Keratinocyte (primary cell): Measurements from ENCODE around the gene TSHZ2. TPM values are rescaled to one million over a fixed set of nuclear protein-coding genes. Genes with fewer than 3 reads are reported as not detected.

Experiments
- DNase-seq: peaks from one replicate; pipeline ENCODE4 v3.0.0-alpha.2; 2011; ENCODE audit warnings: low read depth, missing footprints, low spot score
- FAIRE-seq: peaks from 2 replicates; lab custom pipeline; 2011; peaks lifted over from hg19 to GRCh38; lab: Jason Lieb, UNC
- H2AFZ ChIP-seq: 2 replicates; pipeline ENCODE4 v1.6.0; 2012; ENCODE audit warnings: low read length, control low read depth, inconsistent platforms; ENCODE audit not compliant: control insufficient read depth
- H3K27ac ChIP-seq: 2 replicates; pipeline ENCODE4 v1.5.1; 2011; ENCODE audit warnings: low read length; ENCODE audit not compliant: control insufficient read depth, insufficient read depth
- H3K27me3 ChIP-seq: 3 replicates; pipeline ENCODE4 v1.6.0; 2011; ENCODE audit warnings: low read length; ENCODE audit not compliant: control insufficient read depth, insufficient read depth; ENCODE audit errors: extremely low read depth
- H3K36me3 ChIP-seq, 2 experiments: 2 replicates in 1 of 2; 3 replicates in 1 of 2; pipeline ENCODE4 v1.5.1; 2011; ENCODE audit warnings: low read length in 2 of 2, mild to moderate bottlenecking in 1 of 2; ENCODE audit not compliant: control insufficient read depth in 2 of 2, insufficient read depth in 2 of 2; ENCODE audit errors: extremely low read depth in 1 of 2
- H3K4me1 ChIP-seq: 3 replicates; pipeline ENCODE4 v1.5.1; 2011; ENCODE audit warnings: low read length; ENCODE audit not compliant: control insufficient read depth, insufficient read depth; ENCODE audit errors: extremely low read depth
- H3K4me2 ChIP-seq: 3 replicates; pipeline ENCODE4 v1.6.0; 2011; ENCODE audit warnings: low read depth, low read length; ENCODE audit not compliant: control insufficient read depth, insufficient read depth; ENCODE audit errors: extremely low read depth
- H3K4me3 ChIP-seq, 3 experiments: fragments of 200-600 bp in 1 of 3; sonication (generic) in 1 of 3; 2 replicates in 2 of 3; 3 replicates in 1 of 3; pipeline ENCODE4 v1.5.1; 2011 to 2016; ENCODE audit warnings: low read length in 3 of 3, mild to moderate bottlenecking in 3 of 3, control low read depth in 2 of 3, inconsistent platforms in 1 of 3, low read depth in 1 of 3, mixed read lengths in 1 of 3, mixed run types in 1 of 3, moderate library complexity in 1 of 3; ENCODE audit not compliant: control insufficient read depth in 2 of 3, insufficient read depth in 2 of 3; ENCODE audit errors: extremely low read depth in 1 of 3
- H3K79me2 ChIP-seq: 2 replicates; pipeline ENCODE4 v1.6.0; 2012; ENCODE audit warnings: low read length; ENCODE audit not compliant: control insufficient read depth, insufficient read depth
- H3K9ac ChIP-seq: 3 replicates; pipeline ENCODE4 v1.6.0; 2011; ENCODE audit warnings: low read length; ENCODE audit not compliant: control insufficient read depth, insufficient read depth; ENCODE audit errors: extremely low read depth
- H3K9me1 ChIP-seq: 3 replicates; pipeline ENCODE4 v1.6.0; 2011; ENCODE audit warnings: low read length; ENCODE audit not compliant: control insufficient read depth, insufficient read depth; ENCODE audit errors: extremely low read depth
- H3K9me3 ChIP-seq: 2 replicates; pipeline ENCODE4 v1.5.1; 2012; ENCODE audit warnings: low read depth, low read length; ENCODE audit not compliant: control insufficient read depth
- H4K20me1 ChIP-seq: 3 replicates; pipeline ENCODE4 v1.6.0; 2011; ENCODE audit warnings: low read length; ENCODE audit not compliant: control insufficient read depth, insufficient read depth; ENCODE audit errors: extremely low read depth
- CTCF ChIP-seq, 3 experiments: IDR thresholded peaks in 1 of 3; conservative IDR thresholded peaks in 1 of 3; optimal IDR thresholded peaks in 1 of 3; 2 replicates in 2 of 3; 3 replicates in 1 of 3; pipeline versions ENCODE3 to v1.5.1; 2011; ENCODE audit warnings: low read length in 3 of 3, mild to moderate bottlenecking in 3 of 3, moderate library complexity in 2 of 3, control low read depth in 1 of 3, inconsistent platforms in 1 of 3; ENCODE audit not compliant: insufficient read depth in 2 of 3; ENCODE audit errors: extremely low read depth in 1 of 3
- EZH2 ChIP-seq: IDR thresholded peaks from one replicate; pipeline ENCODE4 v1.6.1; 2012; ENCODE audit warnings: inconsistent platforms, mild to moderate bottlenecking, low read length, moderate library complexity
- dilution Hi-C: fragments of 300-500 bp; cut with MboI; formaldehyde crosslinking; loops from one replicate; pipeline ENCODE4 v1.7.0; 2020; ENCODE audit warnings: low sequenced_read_pairs; ENCODE audit not compliant: extremely low pct_ligation_motif_present
- polyA plus RNA-seq, 5 experiments: library from polyadenylated mRNA; depleted of rRNA in 3 of 5; stranded (reverse) in 3 of 5; stranded (forward) in 1 of 5; unstranded in 1 of 5; fragments of >200 nt; gene quantifications; 1 replicate in 1 of 5; 2 replicates in 3 of 5; 3 replicates in 1 of 5; pipeline versions ENCODE4 v1.2.1 to v1.2.3, GENCODE V29; 2011 to 2012; ENCODE audit warnings: missing spikeins in 2 of 5, low read depth in 1 of 5, low replicate concordance in 1 of 5

Gene TSHZ2
- polyA plus RNA-seq, 1 donor (not counting 4 experiments of a cell fraction or from before 2014, with no cell fraction given): 1.1 TPM

DNA sequence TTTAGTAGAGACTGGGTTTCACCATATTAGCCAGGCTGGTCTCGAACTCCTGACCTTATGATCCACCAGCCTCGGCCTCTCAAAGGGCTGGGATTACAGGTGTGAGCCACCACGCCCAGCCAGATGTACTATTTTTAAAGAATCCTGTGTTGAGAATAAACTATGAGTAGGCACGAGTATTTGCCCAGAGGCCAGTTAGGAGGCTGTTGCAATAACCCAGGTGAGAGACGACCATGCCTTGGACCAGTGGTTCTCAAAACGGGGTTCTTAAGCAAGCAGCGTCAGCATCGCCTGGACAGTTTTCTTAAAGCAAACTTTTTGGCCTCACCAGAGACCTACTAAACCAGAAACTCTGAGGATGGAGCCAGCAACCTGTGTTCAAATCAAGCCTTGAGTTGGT lies 362.7 kb downstream of the TSHZ2 start:
- Histone ChIP-seq H3K36me3 (no peaks in the 10 kb centered on the region), H3K9me3 (no peaks in the 10 kb centered on the region), H3K27me3 (no peaks in the 10 kb centered on the region), H2AFZ (no peak overlapping the region), H3K27ac (no peak overlapping the region), H3K4me2 (no peak overlapping the region), H3K9me1 (no peaks in the 10 kb centered on the region), H4K20me1 (no peaks in the 10 kb centered on the region), H3K79me2 (no peaks in the 10 kb centered on the region), H3K9ac (no peak overlapping the region), H3K4me3 (no peak overlapping the region), H3K4me1 (peaks cover 4% of the 10 kb centered on the region)
- DNase-seq (no peak), FAIRE-seq (no peak)
- dilution Hi-C loops: no loop called here
- no peak for TF ChIP-seq EZH2
- TF ChIP-seq CTCF (optimal IDR thresholded peaks at IDR 0.05 in 1 of 3, IDR thresholded peaks at IDR 0.05 in 1 of 3, conservative IDR thresholded peaks at IDR 0.05 in 1 of 3; ENCODE audit: extremely low read depth in 1 of 3, insufficient read depth in 2 of 3, low read length in 3 of 3): no peak

- Histone ChIP-seq H3K4me3 (no peak overlapping the region), H3K9me1 (no peaks in the 10 kb centered on the region), H3K9ac (no peak overlapping the region), H3K4me1 (peaks cover 4% of the 10 kb centered on the region), H4K20me1 (no peaks in the 10 kb centered on the region), H3K9me3 (no peaks in the 10 kb centered on the region), H3K79me2 (no peaks in the 10 kb centered on the region), H3K27me3 (no peaks in the 10 kb centered on the region), H3K4me2 (no peak overlapping the region), H3K36me3 (no peaks in the 10 kb centered on the region), H3K27ac (no peak overlapping the region), H2AFZ (no peak overlapping the region)
- no peak for DNase-seq
- dilution Hi-C loops: no loop called here
- TF ChIP-seq CTCF (optimal IDR thresholded peaks at IDR 0.05 in 1 of 3, IDR thresholded peaks at IDR 0.05 in 1 of 3, conservative IDR thresholded peaks at IDR 0.05 in 1 of 3; ENCODE audit: extremely low read depth in 1 of 3, insufficient read depth in 2 of 3, low read length in 3 of 3): no peak
- TF ChIP-seq EZH2: no peak
- no peak for FAIRE-seq
These were observed 363.4 kb downstream of the TSHZ2 start for GRCh38 chr20:53335555-53335954.
